Breast epithelium (tissue), 3 donors: Measurements from ENCODE around the gene MAP4K4.

ENCODE experiments used
- CTCF ChIP-seq, 3 donors: fragments of 450-650 bp; IDR thresholded peaks; one replicate each; pipeline ENCODE4 v1.5.1; 2016 to 2017; ENCODE audit warnings: antibody characterized with exemption in 3 of 3, mild to moderate bottlenecking in 3 of 3, moderate library complexity in 3 of 3
- POLR2AphosphoS5 ChIP-seq, 3 donors: sonication (generic); formaldehyde crosslinking; IDR thresholded peaks; one replicate each; pipeline ENCODE4 v1.6.1; 2017; ENCODE audit warnings: antibody characterized with exemption in 3 of 3

GRCh38 chr2:101904916-101905315 is 207.4 kb downstream of the MAP4K4 start:
- no peak for TF ChIP-seq CTCF (IDR thresholded peaks at IDR 0.05)
- no peak for TF ChIP-seq POLR2AphosphoS5 (IDR thresholded peaks at IDR 0.05)
